B cell (primary cell): ENCODE data around the gene GNG10. TPM values are rescaled to one million over a fixed set of nuclear protein-coding genes. Genes with fewer than 3 reads are reported as not detected.

Source experiments
- ATAC-seq: fragments of 200-7000 bp; cut with Tn5 transposase; one replicate; pipeline ENCODE4 v1.10.0; 2021; ENCODE audit warnings: low read depth, mild to moderate bottlenecking, moderate number of reproducible peaks, moderate library complexity
- CTCF ChIA-PET: fragments of 350-600 bp; sonication (Branson Sonifier 250); formaldehyde crosslinking; loops from one replicate; lab custom pipeline; 2021; ENCODE audit warnings: antibody characterized with exemption, inconsistent platforms; lab: Charles Lee
- POLR2A ChIA-PET: fragments of 350-600 bp; sonication (Branson Sonifier 250); formaldehyde crosslinking; loops from one replicate; lab custom pipeline; 2021; ENCODE audit warnings: antibody characterized with exemption; lab: Charles Lee
- DNase-seq: peaks from one replicate; pipeline ENCODE4 v3.0.0; 2013
- H2AFZ ChIP-seq: 2 replicates; pipeline ENCODE4 v1.6.1; 2012; ENCODE audit warnings: mild to moderate bottlenecking, low read depth, low read length; ENCODE audit not compliant: insufficient read depth, poor library complexity, severe bottlenecking
- H3K27ac ChIP-seq, 2 donors: 1 replicate in 1 of 2; 2 replicates in 1 of 2; pipeline ENCODE4 v1.5.1; 2012 to 2013; ENCODE audit warnings: low read length in 2 of 2, mild to moderate bottlenecking in 2 of 2, moderate library complexity in 1 of 2
- H3K27me3 ChIP-seq, 4 experiments: fragments of 200-600 bp in 1 of 4; sonication (generic) in 1 of 4; replicated peaks in 1 of 4; 1 replicate in 2 of 4; 2 replicates in 2 of 4; pipeline versions ENCODE4 v1.6.1 to v1.7.0; 2013 to 2016; ENCODE audit warnings: low read length in 3 of 4, mild to moderate bottlenecking in 2 of 4, mixed read lengths in 1 of 4, moderate library complexity in 1 of 4; ENCODE audit not compliant: insufficient read depth in 4 of 4, control insufficient read depth in 3 of 4; ENCODE audit errors: control extremely low read depth in 1 of 4
- H3K36me3 ChIP-seq, 2 experiments: replicated peaks in 1 of 2; 1 replicate in 1 of 2; 2 replicates in 1 of 2; pipeline versions ENCODE4 v1.6.1 to v1.7.1; 2013; ENCODE audit warnings: low read length in 1 of 2; ENCODE audit not compliant: insufficient read depth in 2 of 2, control insufficient read depth in 1 of 2; ENCODE audit errors: control extremely low read depth in 1 of 2, extremely low read depth in 1 of 2
- H3K4me1 ChIP-seq, 2 donors: fragments of 200-600 bp in 1 of 2; sonication (generic) in 1 of 2; 1 replicate in 1 of 2; 2 replicates in 1 of 2; pipeline versions ENCODE4 v1.5.1 to v1.6.1; 2013 to 2017; ENCODE audit warnings: low read length in 2 of 2; ENCODE audit not compliant: control insufficient read depth in 2 of 2, insufficient read depth in 2 of 2
- H3K4me2 ChIP-seq: replicated peaks from 2 replicates; pipeline ENCODE3; 2012; ENCODE audit warnings: mild to moderate bottlenecking, low read depth, low read length; ENCODE audit not compliant: poor library complexity, severe bottlenecking
- H3K4me3 ChIP-seq, 5 experiments: fragments of 200-600 bp in 1 of 5; sonication (generic) in 1 of 5; 1 replicate in 3 of 5; 2 replicates in 2 of 5; pipeline versions ENCODE4 v1.5.1 to v1.7.0; 2011 to 2016; ENCODE audit warnings: low read length in 4 of 5, mild to moderate bottlenecking in 4 of 5, low read depth in 2 of 5, control low read depth in 1 of 5, moderate library complexity in 1 of 5; ENCODE audit not compliant: insufficient read depth in 1 of 5; ENCODE audit errors: control extremely low read depth in 1 of 5, extremely low read depth in 1 of 5
- H3K79me2 ChIP-seq: fragments of 200-600 bp; sonication (generic); one replicate; pipeline ENCODE4 v1.6.0; 2016; ENCODE audit warnings: low read length; ENCODE audit not compliant: control insufficient read depth, insufficient read depth
- H3K9ac ChIP-seq: fragments of 200-600 bp; sonication (generic); 2 replicates; pipeline ENCODE4 v1.6.1; 2017; ENCODE audit warnings: mild to moderate bottlenecking, low read length, moderate library complexity
- H3K9me3 ChIP-seq, 3 donors: one replicate each; pipeline versions ENCODE4 v1.6.1 to v1.7.1; 2013; ENCODE audit warnings: low read length in 2 of 3; ENCODE audit not compliant: control insufficient read depth in 2 of 3, insufficient read depth in 1 of 3; ENCODE audit errors: control extremely low read depth in 1 of 3
- H4K20me1 ChIP-seq: 2 replicates; pipeline ENCODE4 v1.6.0; 2012; ENCODE audit warnings: mild to moderate bottlenecking, low read length; ENCODE audit not compliant: insufficient read depth, control insufficient read depth, poor library complexity, severe bottlenecking
- H3K27ac Mint-ChIP-seq: one replicate; pipeline ENCODE4 v1.8.0; 2021; ENCODE audit warnings: mixed read lengths
- H3K27me3 Mint-ChIP-seq: one replicate; pipeline ENCODE4 v1.8.0; 2021; ENCODE audit warnings: mixed read lengths
- H3K4me1 Mint-ChIP-seq: one replicate; pipeline ENCODE4 v1.8.0; 2021; ENCODE audit warnings: mixed read lengths
- H3K4me3 Mint-ChIP-seq: one replicate; pipeline ENCODE4 v1.8.0; 2021; ENCODE audit warnings: mixed read lengths
- H3K9me3 Mint-ChIP-seq: one replicate; pipeline ENCODE4 v1.8.0; 2022; ENCODE audit warnings: mixed read lengths; ENCODE audit not compliant: insufficient read depth
- CTCF ChIP-seq: fragments of 200-600 bp; IDR thresholded peaks from one replicate; pipeline ENCODE4 v1.8.0; 2022; ENCODE audit warnings: antibody characterized with exemption, mild to moderate bottlenecking
- EZH2 ChIP-seq: IDR thresholded peaks from 2 replicates; pipeline ENCODE4 v1.6.1; 2012; ENCODE audit warnings: borderline replicate concordance, low read depth, mild to moderate bottlenecking, moderate library complexity, low read length; ENCODE audit not compliant: insufficient read depth, poor library complexity, severe bottlenecking
- WGBS: methylation state at CpG from one replicate; pipeline ENCODE4 v1.1.5; 2013; ENCODE audit warnings: missing lambda C conversion rate; ENCODE audit not compliant: insufficient coverage; 5-methylcytosine and 5-hydroxymethylcytosine counted together
- intact Hi-C: fragments of 100-400 bp; cut with micrococcal nuclease; formaldehyde crosslinking; loops from one replicate; pipeline ENCODE4 v1.10.0; 2022
- polyA plus RNA-seq: library from polyadenylated mRNA; depleted of rRNA; stranded (reverse); fragments of >200 nt; gene quantifications from 2 replicates; pipeline ENCODE4 v1.2.3, GENCODE V29; 2012
- total RNA-seq, 2 donors: library from RNA; stranded (reverse); fragments of 120-200 nt in 1 of 2; gene quantifications; 1 replicate in 1 of 2; 2 replicates in 1 of 2; pipeline versions ENCODE4 v1.2.3 to v1.2.4, GENCODE V29; 2013 to 2022

GNG10 gene
- total and polyA plus RNA-seq, 2 donors (not counting 1 experiment from before 2014, with no cell fraction given) = 7.2 to 10.6 TPM

GRCh38 chr9:111631214-111631971 lies 30.0 kb upstream of the GNG10 start, which contains the start of gene DNAJC25:
TSS of gene DNAJC25 (plus strand) at chr9:111631334. CDS start at chr9:111631408, 74 bp downstream.
- Mint-ChIP-seq H3K27ac (peak within 1 kb of the TSS; percentile 93), H3K4me1 (peaks cover 39% of the 10 kb centered on the region), H3K27me3 (no peaks in the 10 kb centered on the region), H3K4me3 (peak within 1 kb of the TSS; percentile 98), H3K9me3 (no peaks in the 10 kb centered on the region)
- Histone ChIP-seq H3K4me1 (peaks cover 15 to 17% of the 10 kb centered on the region in 2 donors), H3K4me3 (peak within 1 kb of the TSS; percentile 65 to 92 (median 85)), H4K20me1 (no peaks in the 10 kb centered on the region), H2AFZ (peak within 1 kb of the TSS; percentile 95), H3K9ac (peak within 1 kb of the TSS; percentile 87), H3K27ac (peak within 1 kb of the TSS; percentile 64 to 84), H3K4me2 (peak within 1 kb of the TSS; percentile 82), H3K9me3 (no peaks in the 10 kb centered on the region), H3K79me2 (peaks cover 42% of the 10 kb centered on the region), H3K27me3 (no peaks in the 10 kb centered on the region), H3K36me3 (no peaks in the 10 kb centered on the region)
- under 1% methylated on average over 79 of the region's 79 CpGs for WGBS
- ChIA-PET POLR2A (interaction anchor here (0.8 to 1.3 kb wide), 4 partner anchors 30 to 749 kb away, joined by 3 to 6 read pairs (median 6); partner anchors contain the start of genes GNG10, HSDL2 and PTBP3), CTCF (interaction anchor here (0.6 to 1.6 kb wide), 3 partner anchors 10 to 443 kb away, joined by 3 to 10 read pairs (median 4); no protein-coding TSS in a partner anchor)
- intact Hi-C loops = loop anchor here (1.0 to 10.0 kb wide), 7 partner anchors 30 to 1773 kb away; partner anchors contain the start of genes ALAD, CDC26, GNG10 and INIP
- DNase-seq (peak; percentile 98), ATAC-seq (peak; percentile 87)
- TF ChIP-seq CTCF = no peak
- no peak for TF ChIP-seq EZH2
